NCI-H146 treated with DMSO at 0.1 percent for 48 hours (cell line): Measurements from ENCODE around the gene WNT11.
A peak's percentile ranks its signal among the peaks of the same experiment; 100 is the strongest.
"Not testable (repeated sequence)": the region's sequence is repeated elsewhere in the genome, so short reads cannot be mapped to it uniquely, and the experiment has no call there.

Source experiments
- DNase-seq: peaks from one replicate; lab custom pipeline; 2025; ENCODE audit not compliant: unreplicated experiment; lab: John Stamatoyannopoulos, UW

The WNT11 gene

GRCh38 chr11:76203131-76203925 lies 3.0 kb downstream of the WNT11 start:
- no peak for DNase-seq

DNA sequence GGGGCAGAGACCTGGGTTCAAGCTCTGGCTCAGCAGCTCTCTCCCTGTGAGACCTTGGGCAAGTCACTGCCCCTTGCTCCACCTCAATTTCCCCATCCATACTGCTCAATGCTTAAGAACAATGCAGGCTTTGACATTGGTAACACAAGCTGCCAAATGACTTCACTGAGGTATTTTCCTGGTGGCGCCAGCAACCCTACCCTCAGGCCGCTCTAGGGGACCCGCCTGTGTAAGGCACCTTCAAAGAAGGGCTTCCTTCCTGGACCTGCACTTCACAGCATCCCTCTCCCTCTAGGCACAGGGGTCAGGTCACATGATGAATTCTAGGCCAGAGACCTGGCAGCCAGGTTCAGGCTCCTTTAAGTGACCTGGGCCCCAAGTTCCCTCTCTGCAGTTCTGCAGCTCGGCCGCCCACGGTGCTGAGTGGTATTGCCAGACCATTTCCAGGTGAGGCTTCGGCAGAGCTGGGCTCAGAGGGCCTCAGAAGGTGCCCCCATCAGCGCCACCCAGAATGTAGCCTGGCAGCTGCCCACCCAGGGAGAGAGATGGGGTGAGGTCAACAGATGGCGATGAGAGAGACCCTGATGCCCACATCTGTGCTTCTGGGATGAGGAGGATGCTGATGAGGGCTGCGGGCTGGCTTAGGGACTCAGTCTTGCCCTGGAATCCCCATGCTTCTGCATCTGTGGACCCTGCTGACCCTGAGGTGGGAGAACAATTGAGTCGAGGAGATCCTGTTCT lies 4.5 kb downstream of the WNT11 start:
- no peak for DNase-seq

DNA sequence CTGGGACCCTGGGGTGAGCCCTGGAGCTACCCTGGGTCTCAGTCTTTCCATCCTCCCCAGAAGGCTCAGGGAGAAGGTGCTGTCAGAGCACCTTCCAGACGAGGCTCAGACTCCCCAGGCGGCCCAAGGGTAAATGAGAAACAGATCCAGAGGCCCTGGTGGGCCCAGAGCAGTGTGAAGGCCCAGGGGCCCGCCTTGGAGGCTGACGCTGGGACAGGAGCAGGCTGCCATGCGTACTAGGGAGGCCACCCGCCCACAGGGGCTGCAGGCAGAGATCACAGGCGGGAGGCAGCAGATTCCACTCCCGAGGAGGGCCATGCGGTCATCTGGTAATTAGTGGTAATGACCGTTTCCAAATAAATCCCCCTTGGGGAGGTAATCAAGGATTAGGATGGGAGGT lies 5.2 kb downstream of the WNT11 start:
- no peak for DNase-seq

GRCh38 chr11:76200006-76200940 lies 6.0 kb downstream of the WNT11 start:
- DNase-seq: no peak

DNA sequence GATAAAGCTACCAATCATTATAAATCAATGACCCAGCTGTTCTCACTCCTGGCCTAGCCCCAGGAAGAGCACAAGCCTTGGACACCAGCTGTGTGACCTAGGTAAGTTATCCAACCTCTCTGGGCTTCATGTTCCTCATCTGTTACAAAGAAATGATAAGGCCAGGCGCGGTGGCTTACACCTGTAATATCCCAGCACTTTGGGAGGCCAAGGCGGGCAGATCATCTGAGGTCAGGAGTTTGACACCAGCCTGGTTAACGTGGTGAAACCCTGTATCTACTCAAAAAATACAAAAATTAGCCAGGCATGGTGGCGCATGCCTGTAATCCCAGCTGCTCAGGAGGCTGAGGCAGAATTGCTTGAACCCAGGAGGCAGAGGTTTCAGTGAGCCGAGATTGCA lies 7.6 kb downstream of the WNT11 start:
- DNase-seq: not testable (repeated sequence)

DNA sequence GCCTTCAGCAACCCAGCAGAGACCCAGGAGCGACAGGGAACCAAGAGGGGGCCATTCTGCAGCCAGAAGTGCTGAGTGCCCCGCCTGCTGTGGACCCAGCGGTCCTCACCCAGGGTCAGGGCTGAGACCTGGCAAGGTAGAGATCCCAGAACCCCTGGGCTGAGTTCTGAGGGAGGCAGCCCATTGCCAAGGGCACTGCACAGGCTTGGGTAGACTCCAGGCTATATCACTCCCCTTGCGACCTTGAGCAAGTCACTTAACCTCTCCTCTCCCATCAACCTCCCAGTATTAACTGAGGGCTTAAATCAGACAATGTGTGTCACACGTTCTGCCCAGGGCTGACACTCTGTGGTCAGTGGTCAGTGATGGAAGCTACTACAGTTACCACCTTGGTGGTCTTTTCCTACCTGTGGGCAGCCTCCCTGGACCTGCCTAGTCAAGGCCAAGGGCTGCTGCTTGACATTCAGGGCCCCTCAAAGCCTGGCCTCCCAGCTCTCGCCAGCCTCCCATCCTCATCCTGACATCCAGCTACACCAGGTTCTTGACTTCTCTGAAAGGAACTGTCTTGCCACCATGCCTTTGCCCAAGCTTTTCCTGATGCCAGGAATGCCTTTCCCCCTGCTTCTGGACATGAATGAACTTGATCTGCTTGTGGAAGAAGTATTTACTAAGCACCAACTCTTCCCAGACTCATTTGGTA lies 8.2 kb downstream of the WNT11 start:
- DNase-seq: no peak

- no peak for DNase-seq
Observed at GRCh38 chr11:76197332-76197731, 9.0 kb downstream of the WNT11 start.

- no peak for DNase-seq
Observed at GRCh38 chr11:76196849-76197248, 9.5 kb downstream of the WNT11 start.

GRCh38 chr11:76194872-76195668 lies 11.2 kb downstream of the WNT11 start:
- no peak for DNase-seq

DNA sequence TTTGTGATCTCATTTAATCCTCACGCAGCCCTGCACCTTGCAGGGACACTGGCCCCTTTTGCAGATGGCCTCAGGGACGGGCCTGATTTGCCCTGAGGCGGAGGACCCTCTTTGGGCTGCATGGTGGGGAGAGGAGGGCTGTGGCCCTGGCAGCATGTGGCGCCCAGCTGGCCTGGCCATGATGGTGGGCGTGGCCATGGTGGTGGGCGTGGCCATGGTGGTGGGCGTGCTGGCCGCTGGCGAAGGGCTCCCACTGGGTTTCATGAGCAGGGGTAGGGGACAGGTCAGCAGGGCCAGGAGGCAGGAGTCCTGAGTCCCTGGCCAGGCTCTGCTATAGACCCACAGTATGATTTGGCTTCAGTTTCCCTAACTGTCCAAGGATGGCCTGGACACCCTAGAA lies 13.1 kb downstream of the WNT11 start:
- no peak for DNase-seq

DNA sequence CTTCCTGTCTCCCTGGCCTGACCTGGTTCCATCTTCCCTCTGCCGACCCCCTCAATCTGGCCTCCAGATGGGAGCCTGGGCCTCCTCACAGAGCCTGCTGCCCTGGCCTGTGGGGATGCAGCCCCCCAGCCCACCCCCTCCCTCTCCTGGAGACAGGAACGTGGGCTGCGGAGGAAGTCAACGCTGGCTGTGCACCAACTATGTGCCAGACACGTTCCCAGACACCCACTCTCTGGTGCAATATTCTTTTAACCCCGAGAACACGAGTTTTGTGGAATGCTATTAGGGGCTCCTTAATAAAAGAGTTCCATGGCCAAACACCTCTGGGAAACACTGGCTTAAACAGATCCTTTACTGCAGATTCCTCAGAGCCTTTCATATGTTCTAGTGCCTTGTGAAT lies 15.9 kb downstream of the WNT11 start:
- no peak for DNase-seq

DNA sequence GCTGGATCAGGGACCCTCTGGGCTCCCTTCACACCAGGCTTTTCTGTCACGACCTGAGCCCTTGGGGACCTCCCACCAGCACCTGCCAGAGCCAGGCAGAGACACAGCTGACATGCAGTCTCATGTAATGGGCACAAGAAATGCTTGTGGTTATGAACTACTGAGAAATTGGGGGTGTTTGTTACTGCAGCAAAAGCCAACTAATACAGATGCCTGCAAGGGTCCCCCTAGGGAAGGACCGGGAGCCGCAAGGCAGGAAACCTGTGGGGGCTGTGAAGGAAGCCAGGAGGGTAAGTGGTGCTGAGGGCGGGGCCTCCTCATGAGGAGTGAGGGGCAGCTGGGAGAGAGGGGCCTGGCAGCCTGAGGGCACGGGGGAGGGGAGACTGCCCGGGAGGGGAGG lies 16.6 kb downstream of the WNT11 start:
- DNase-seq: no peak

- no peak for DNase-seq
Observed at GRCh38 chr11:76188873-76189272, 17.4 kb downstream of the WNT11 start.

- no peak for DNase-seq
Observed at GRCh38 chr11:76186776-76187279, 19.5 kb downstream of the WNT11 start.

DNA sequence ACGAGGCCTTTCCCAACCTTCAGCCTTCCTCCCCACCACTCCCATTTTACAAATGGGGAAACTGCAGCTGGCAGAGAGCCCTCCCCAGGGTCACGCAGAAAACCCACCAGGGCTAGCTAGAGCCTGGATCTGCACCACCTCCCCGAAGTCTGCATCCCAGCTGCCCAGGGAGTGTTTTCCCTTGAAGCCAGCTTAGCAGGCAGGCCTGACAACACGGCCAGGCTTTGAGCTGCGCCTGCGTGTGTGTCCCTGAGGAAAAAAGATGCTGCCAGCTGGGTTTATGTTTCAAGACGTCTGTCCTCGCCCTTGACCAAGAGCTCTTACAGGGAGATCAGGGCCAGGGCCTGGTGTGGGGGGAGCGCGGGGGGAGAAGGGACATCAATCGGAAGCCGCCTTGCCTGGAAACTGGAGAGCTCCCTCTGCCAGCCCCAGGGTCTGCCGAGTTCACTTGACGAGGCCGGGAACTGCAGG lies 20.3 kb downstream of the WNT11 start:
- no peak for DNase-seq

DNA sequence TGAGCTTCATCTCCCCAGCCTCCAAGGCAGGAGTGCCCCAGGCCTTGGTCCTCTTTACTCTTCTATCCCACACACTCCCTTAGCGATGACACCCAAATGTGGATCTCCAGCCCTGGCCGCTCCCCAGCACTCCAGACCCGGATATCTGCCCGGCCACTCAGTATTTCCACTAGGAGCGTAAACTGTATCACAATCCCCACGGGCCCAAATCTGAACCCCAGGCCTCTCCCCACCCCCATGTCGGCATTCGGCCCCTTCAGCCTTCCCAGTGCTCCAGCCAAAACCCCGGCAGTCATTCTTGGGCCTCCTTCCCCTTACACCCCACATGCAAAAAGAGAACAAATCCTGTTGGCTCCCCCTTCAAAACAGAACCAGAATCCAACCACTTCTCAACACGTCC lies 20.8 kb downstream of the WNT11 start:
- DNase-seq: no peak

DNA sequence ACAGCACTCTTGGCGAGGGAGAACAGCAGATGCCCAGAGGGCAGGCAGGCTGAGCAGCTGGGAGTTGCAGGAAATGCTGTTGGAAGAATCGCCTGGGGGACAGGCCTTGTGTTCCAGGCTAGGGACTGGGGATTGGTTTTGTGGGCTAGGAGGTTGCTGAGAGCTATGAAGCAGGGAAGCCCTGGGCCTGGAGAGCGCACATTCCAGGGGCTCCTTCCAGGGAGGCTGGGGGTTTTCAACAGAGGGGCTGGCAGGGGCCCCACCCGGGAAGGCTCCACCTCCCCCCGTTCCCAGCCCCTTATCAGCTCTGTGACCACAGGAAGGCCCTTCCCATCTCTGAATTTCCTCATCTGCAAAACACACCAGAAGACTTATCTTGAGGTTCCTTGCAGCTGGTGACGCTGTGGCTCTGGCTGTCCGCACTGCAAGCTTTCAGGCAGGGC lies 21.7 kb downstream of the WNT11 start:
- DNase-seq: peak; percentile 27

GRCh38 chr11:76181371-76181770 lies 24.9 kb downstream of the WNT11 start:
- DNase-seq: no peak

DNA sequence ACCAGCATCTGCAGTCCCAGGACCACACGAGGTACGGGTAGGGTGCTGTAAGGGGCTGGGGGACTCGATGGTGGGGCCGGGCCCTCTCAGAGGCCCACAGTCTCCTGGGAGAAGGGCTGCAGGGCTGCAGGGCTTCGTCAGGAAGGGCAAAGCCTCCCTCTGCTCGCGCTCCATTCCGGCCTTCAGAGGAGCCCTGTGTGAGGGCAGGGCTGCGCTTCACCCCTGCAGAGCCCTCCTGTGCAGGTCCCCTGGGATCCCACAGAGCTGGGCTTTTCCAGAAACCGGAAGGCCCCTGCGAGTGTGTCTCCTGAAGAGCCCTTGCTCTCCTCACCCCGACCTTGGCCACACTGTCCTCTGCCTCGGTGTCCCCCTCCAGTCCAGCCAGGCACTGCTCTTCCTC lies 27.2 kb downstream of the WNT11 start:
- no peak for DNase-seq

DNA sequence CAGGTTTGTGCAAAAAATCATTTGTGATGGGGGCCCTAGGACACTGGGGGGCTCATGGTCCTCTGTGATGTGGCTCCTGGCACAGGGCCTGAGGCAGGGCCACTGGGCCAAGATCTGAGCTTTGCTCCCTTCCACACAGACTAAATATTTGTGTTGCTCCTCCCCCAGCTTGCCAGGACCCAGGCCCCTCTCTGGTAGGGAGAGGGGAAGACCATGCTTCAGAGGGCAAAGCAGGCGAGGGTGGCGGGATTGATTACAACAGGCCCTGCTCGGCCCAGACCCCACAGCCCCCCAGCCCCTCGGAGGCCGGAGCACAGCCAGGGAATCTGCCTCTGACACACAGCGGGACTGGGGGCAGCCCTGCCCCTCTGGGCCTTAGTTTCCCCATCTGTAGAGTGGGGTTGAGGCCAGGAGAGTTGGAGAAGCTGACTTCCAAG lies 29.0 kb downstream of the WNT11 start:
- no peak for DNase-seq
